ENCODE results near the gene PKD2L2.
A peak's percentile ranks its signal among the peaks of the same experiment; 100 is the strongest.
"Not testable (repeated sequence)": the region's sequence is repeated elsewhere in the genome, so short reads cannot be mapped to it uniquely, and the experiment has no call there.

PKD2L2 gene

DNA sequence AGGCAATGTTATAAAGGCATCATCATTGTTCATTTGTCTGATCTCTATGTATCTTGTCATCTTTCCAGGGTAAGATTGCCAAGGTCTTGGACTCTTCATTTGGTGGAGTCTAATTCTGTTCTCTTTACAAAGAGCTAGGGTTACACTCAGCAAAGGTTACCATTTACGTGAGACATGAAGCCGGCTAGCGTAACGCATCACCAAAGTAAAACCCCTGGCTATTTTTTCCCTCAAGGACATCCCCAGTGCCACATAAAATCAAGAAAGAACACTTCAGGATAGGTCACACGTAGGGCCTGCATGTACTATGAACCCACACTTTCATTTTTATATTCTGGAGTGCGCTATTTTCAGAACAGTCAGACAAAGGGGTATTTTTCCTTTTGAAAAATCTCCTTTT, 41.6 kb upstream of the PKD2L2 start (continued):
- no peak for TF ChIP-seq ZNF366 (tag by site-specific recombination; conservative IDR thresholded peaks at IDR 0.05)
- TF ChIP-seq ZNF292 (tag by site-specific recombination; IDR thresholded peaks at IDR 0.05; ENCODE audit: borderline replicate concordance, low read depth), result no peak
- no peak for TF ChIP-seq ZNF48 (tag by site-specific recombination; IDR thresholded peaks at IDR 0.05)

DNA sequence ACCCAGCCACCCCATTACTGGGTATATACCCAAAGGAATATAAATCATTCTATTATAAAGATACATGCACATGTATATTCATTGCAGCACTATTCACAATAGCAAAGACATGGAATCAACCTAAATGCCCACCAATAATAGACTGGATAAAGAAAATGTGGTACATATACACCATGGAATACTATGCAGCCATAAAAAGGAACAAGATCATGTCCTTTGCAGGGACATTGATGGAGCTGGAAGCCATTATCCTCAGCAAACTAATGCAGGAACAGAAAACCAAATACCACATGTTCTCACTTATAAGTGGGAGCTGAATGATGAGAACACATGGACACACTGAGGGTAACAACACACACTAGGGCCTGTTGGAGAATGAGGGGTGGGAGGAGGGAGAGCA, 36.1 kb upstream of the PKD2L2 start:
- CTCF ChIA-PET, POLR2A ChIA-PET: not testable (repeated sequence)

DNA sequence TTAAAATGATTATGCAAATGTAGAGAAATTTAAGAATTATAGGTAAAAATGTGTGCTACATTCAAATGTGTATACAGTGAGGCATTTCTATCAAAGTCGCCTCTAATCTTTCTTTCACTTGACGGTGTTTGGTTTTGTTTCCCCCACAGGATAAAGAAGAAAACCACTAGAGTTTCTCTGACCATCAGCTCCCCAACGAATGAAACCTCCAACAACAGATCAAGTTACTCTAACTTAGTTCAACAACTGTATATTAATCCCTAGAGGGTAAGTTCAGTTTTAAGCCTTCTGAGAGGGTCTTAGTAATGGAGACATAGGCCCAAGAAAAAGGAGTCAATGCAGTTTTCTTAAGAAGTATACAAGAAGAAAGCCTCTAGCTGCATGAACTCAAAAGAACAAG, 33.1 kb upstream of the PKD2L2 start:
- Histone ChIP-seq H3K36me3 (ENCODE audit: control insufficient read depth in 2 of 2, insufficient read depth in 1 of 2, low read length in 2 of 2) (no peaks in the 10 kb centered on the region; a peak in 1 of 3 replicates), H3K4me3 (ENCODE audit: low read depth, low read length) (no peak overlapping the region), H3K9me3 (ENCODE audit: control insufficient read depth, insufficient read depth, low read depth, low read length) (no peaks in the 10 kb centered on the region), H3K27ac (ENCODE audit: extremely low read depth, low read depth, low read length) (no peak overlapping the region), H3K4me1 (ENCODE audit: control insufficient read depth, insufficient read depth, low read length) (peaks cover 5% of the 10 kb centered on the region; the same call in 1 of the 2 replicates)
- no peak for TF ChIP-seq FEZF1 (tag by site-specific recombination; IDR thresholded peaks at IDR 0.05)
- TF ChIP-seq MZF1 (tag by site-specific recombination; IDR thresholded peaks at IDR 0.05; ENCODE audit: borderline replicate concordance), result peak; percentile 57; the same call in 1 of the 2 replicates
- no peak for TF ChIP-seq ZBTB17 (tag by site-specific recombination; IDR thresholded peaks at IDR 0.05)
- TF ChIP-seq, protein P1, sequence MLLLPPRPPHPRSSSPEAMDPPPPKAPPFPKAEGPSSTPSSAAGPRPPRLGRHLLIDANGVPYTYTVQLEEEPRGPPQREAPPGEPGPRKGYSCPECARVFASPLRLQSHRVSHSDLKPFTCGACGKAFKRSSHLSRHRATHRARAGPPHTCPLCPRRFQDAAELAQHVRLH (tag by site-specific recombination; IDR thresholded peaks at IDR 0.05), result no peak
- ChIA-PET CTCF (no interaction called here), POLR2A (no interaction called here)

More for the DNA sequence above, 36.1 kb upstream of the PKD2L2 start:
- not testable (repeated sequence) for H3K27ac ChIP-seq (ENCODE audit: extremely low read depth, low read depth, low read length); H3K36me3 ChIP-seq (ENCODE audit: control insufficient read depth in 2 of 2, insufficient read depth in 1 of 2, low read length in 2 of 2); H3K9me3 ChIP-seq (ENCODE audit: control insufficient read depth, insufficient read depth, low read depth, low read length); H3K4me1 ChIP-seq (ENCODE audit: control insufficient read depth, insufficient read depth, low read length); H3K4me3 ChIP-seq (ENCODE audit: low read depth, low read length)
- TF ChIP-seq ZNF146 (tag by site-specific recombination; IDR thresholded peaks at IDR 0.05) (peak; percentile 89), ZNF214 (tag by site-specific recombination; IDR thresholded peaks at IDR 0.05; ENCODE audit: borderline replicate concordance) (0 out of 2 replicates have a peak, but pooled peaks have one; percentile 10)

DNA sequence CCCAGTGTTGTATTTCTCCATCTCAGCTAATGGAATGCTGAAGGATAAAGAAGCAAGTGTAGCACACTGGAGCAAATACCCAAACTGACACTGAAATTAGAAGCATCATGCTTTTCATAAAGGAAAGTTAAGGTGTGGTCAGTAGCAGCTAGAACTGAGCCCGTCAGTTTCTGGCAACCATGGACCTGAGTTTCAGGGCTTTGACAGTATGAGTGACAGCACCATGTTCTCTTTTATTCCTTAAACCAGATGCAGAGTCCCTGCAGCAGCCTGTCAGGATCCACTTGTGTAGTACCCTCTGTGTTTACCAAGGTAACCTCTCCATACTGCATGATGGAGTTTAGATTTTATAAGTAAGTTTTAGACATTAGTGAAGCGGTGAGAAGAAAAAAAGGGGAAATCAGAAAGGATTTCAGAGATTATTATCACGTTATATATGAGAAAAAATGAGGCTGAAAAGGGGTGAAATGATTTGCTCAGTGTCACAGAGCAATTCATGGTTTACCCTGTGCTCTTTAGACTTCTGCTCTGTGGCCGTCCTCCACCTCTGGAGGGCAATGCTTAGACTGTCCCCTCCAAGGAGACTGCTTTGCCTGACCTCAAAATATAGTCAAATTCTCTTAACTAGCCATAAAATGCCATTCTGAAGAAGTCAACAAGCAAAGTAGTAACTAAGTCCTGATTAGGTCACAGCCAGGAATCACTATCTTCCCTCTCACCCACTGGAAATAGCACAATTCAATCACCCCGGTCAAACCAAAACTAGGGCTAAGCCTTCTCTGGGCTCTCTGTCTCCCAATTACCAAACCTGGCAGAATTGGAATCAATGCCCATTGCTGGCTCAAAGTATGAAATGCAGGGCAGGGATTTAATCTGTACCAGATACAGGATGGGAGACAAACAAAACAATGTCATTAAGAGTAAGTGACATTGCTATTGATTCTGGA, 32.1 kb upstream of the PKD2L2 start:
- Histone ChIP-seq H3K27ac (ENCODE audit: extremely low read depth, low read depth, low read length) (no peak overlapping the region), H3K4me1 (ENCODE audit: control insufficient read depth, insufficient read depth, low read length) (peaks cover 5% of the 10 kb centered on the region; the same call in 1 of the 2 replicates), H3K9me3 (ENCODE audit: control insufficient read depth, insufficient read depth, low read depth, low read length) (no peaks in the 10 kb centered on the region), H3K36me3 (ENCODE audit: control insufficient read depth in 2 of 2, insufficient read depth in 1 of 2, low read length in 2 of 2) (no peaks in the 10 kb centered on the region; a peak in 1 of 3 replicates), H3K4me3 (ENCODE audit: low read depth, low read length) (no peak overlapping the region)
- POLR2A ChIA-PET, result no interaction called here
- CTCF ChIA-PET, result no interaction called here
- TF ChIP-seq, protein P2, sequence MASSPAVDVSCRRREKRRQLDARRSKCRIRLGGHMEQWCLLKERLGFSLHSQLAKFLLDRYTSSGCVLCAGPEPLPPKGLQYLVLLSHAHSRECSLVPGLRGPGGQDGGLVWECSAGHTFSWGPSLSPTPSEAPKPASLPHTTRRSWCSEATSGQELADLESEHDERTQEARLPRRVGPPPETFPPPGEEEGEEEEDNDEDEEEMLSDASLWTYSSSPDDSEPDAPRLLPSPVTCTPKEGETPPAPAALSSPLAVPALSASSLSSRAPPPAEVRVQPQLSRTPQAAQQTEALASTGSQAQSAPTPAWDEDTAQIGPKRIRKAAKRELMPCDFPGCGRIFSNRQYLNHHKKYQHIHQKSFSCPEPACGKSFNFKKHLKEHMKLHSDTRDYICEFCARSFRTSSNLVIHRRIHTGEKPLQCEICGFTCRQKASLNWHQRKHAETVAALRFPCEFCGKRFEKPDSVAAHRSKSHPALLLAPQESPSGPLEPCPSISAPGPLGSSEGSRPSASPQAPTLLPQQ (tag by site-specific recombination; IDR thresholded peaks at IDR 0.05), result no peak
- TF ChIP-seq ZNF121 (tag by site-specific recombination; IDR thresholded peaks at IDR 0.05) (no peak), ZNF394 (tag by site-specific recombination; IDR thresholded peaks at IDR 0.05; ENCODE audit: borderline replicate concordance) (no peak), ZNF24 (tag by site-specific recombination; IDR thresholded peaks at IDR 0.05) (no peak), GLIS2 (tag by site-specific recombination; IDR thresholded peaks at IDR 0.05) (no peak), TCF7L2 (IDR thresholded peaks at IDR 0.05; ENCODE audit: borderline replicate concordance, low read depth, low read length) (no peak), ZNF23 (tag by site-specific recombination; IDR thresholded peaks at IDR 0.05; ENCODE audit: borderline replicate concordance) (no peak), HOXA7 (CRISPR knock-in tag; IDR thresholded peaks at IDR 0.05; ENCODE audit: borderline replicate concordance) (no peak), SP2 (tag by site-specific recombination; IDR thresholded peaks at IDR 0.05) (no peak), ZNF549 (tag by site-specific recombination; IDR thresholded peaks at IDR 0.05) (no peak), ZNF548 (tag by site-specific recombination; IDR thresholded peaks at IDR 0.05) (no peak), ZFP41 (tag by site-specific recombination; IDR thresholded peaks at IDR 0.05; ENCODE audit: borderline replicate concordance) (no peak), KLF10 (tag by site-specific recombination; IDR thresholded peaks at IDR 0.05) (no peak), ZNF138 (tag by site-specific recombination; IDR thresholded peaks at IDR 0.05; ENCODE audit: borderline replicate concordance) (no peak), TRIM28 (IDR thresholded peaks at IDR 0.05; ENCODE audit: borderline replicate concordance, low read length) (no peak), ZNF404 (tag by site-specific recombination; IDR thresholded peaks at IDR 0.05) (no peak), ZNF654 (tag by site-specific recombination; IDR thresholded peaks at IDR 0.05; ENCODE audit: low read depth) (no peak)
- TF ChIP-seq, protein P3, sequence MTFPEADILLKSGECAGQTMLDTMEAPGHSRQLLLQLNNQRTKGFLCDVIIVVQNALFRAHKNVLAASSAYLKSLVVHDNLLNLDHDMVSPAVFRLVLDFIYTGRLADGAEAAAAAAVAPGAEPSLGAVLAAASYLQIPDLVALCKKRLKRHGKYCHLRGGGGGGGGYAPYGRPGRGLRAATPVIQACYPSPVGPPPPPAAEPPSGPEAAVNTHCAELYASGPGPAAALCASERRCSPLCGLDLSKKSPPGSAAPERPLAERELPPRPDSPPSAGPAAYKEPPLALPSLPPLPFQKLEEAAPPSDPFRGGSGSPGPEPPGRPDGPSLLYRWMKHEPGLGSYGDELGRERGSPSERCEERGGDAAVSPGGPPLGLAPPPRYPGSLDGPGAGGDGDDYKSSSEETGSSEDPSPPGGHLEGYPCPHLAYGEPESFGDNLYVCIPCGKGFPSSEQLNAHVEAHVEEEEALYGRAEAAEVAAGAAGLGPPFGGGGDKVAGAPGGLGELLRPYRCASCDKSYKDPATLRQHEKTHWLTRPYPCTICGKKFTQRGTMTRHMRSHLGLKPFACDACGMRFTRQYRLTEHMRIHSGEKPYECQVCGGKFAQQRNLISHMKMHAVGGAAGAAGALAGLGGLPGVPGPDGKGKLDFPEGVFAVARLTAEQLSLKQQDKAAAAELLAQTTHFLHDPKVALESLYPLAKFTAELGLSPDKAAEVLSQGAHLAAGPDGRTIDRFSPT (tag by site-specific recombination; IDR thresholded peaks at IDR 0.05), result no peak
